ENCODE measurements around the gene ANKRA2. TPM values are rescaled to one million over a fixed set of nuclear protein-coding genes. Genes with fewer than 3 reads are reported as not detected.

The ANKRA2 gene
- 10 to 100 TPM; 21.1 to 39.9 TPM for total RNA-seq

GRCh38 chr5:73565139-73565968, at the start of gene ANKRA2, which contains the start of gene UTP15:
Gene ANKRA2, minus strand, starts transcription at chr5:73565639. Its CDS starts 2,758 bp downstream, at chr5:73562881.
Gene UTP15, plus strand, starts transcription at chr5:73565743. Its CDS starts 1,602 bp downstream, at chr5:73567345.
- DNase-seq (ENCODE audit: low spot score in 2 of 2) (peak; percentile 97), ATAC-seq (peak; percentile 96 to 97)
- Mint-ChIP-seq H3K9me3 (no peaks in the 10 kb centered on the region), H3K36me3 (peaks cover 19 to 25% of the 10 kb centered on the region in 2 donors), H3K27ac (peak within 1 kb of the TSS; percentile 93 to 99)

- DNase-seq (ENCODE audit: low spot score in 2 of 2) = no peak
- H3K27ac Mint-ChIP-seq = no peak overlapping the region
- no peak for ATAC-seq
- no peaks in the 10 kb centered on the region for H3K36me3 Mint-ChIP-seq
- H3K9me3 Mint-ChIP-seq = no peaks in the 10 kb centered on the region
Measured at GRCh38 chr5:73615085-73615484, 49.6 kb upstream of the ANKRA2 start.

GRCh38 chr5:73612799-73613198, 47.4 kb upstream of the ANKRA2 start:
- no peak for ATAC-seq
- DNase-seq (ENCODE audit: low spot score in 2 of 2) = no peak
- H3K36me3 Mint-ChIP-seq = no peaks in the 10 kb centered on the region
- no peaks in the 10 kb centered on the region for H3K9me3 Mint-ChIP-seq
- no peak overlapping the region for H3K27ac Mint-ChIP-seq

- DNase-seq (ENCODE audit: low spot score in 2 of 2) (no peak), ATAC-seq (no peak)
- no peak overlapping the region for H3K27ac Mint-ChIP-seq
- H3K9me3 Mint-ChIP-seq = no peaks in the 10 kb centered on the region
- H3K36me3 Mint-ChIP-seq = no peaks in the 10 kb centered on the region
Measured at GRCh38 chr5:73607228-73607627, 41.8 kb upstream of the ANKRA2 start.

- Mint-ChIP-seq H3K27ac (no peak overlapping the region), H3K36me3 (peaks cover 0 to 5% of the 10 kb centered on the region in 2 donors), H3K9me3 (peaks cover 4 to 5% of the 10 kb centered on the region in 2 donors)
- ATAC-seq (no peak), DNase-seq (ENCODE audit: low spot score in 2 of 2) (no peak)
Measured at GRCh38 chr5:73606206-73606753, 40.8 kb upstream of the ANKRA2 start.

- Mint-ChIP-seq H3K9me3 (peaks cover 4 to 5% of the 10 kb centered on the region in 2 donors), H3K36me3 (peaks cover 0 to 5% of the 10 kb centered on the region in 2 donors), H3K27ac (no peak overlapping the region)
- DNase-seq (ENCODE audit: low spot score in 2 of 2) (no peak), ATAC-seq (no peak)
Measured at GRCh38 chr5:73605223-73606087, 40.0 kb upstream of the ANKRA2 start.

- H3K9me3 Mint-ChIP-seq = peaks cover 4 to 5% of the 10 kb centered on the region in 2 donors
- ATAC-seq (no peak), DNase-seq (ENCODE audit: low spot score in 2 of 2) (no peak)
- H3K36me3 Mint-ChIP-seq = peaks cover 0 to 5% of the 10 kb centered on the region in 2 donors
- H3K27ac Mint-ChIP-seq = no peak overlapping the region
Measured at GRCh38 chr5:73603998-73604397, 38.6 kb upstream of the ANKRA2 start.

GRCh38 chr5:73599380-73599779, 33.9 kb upstream of the ANKRA2 start:
- peaks cover 4 to 5% of the 10 kb centered on the region in 2 donors for H3K9me3 Mint-ChIP-seq
- peaks cover 0 to 5% of the 10 kb centered on the region in 2 donors for H3K36me3 Mint-ChIP-seq
- H3K27ac Mint-ChIP-seq = no peak overlapping the region
- DNase-seq (ENCODE audit: low spot score in 2 of 2) (no peak), ATAC-seq (no peak)

GRCh38 chr5:73596705-73597328, 31.4 kb upstream of the ANKRA2 start:
- no peak overlapping the region for H3K27ac Mint-ChIP-seq
- DNase-seq (ENCODE audit: low spot score in 2 of 2) (peak in 1 of 2 donors; percentile 11), ATAC-seq (peak in 1 of 2 donors; percentile 35)
- H3K36me3 Mint-ChIP-seq = peaks cover 0 to 3% of the 10 kb centered on the region in 2 donors
- H3K9me3 Mint-ChIP-seq = peaks cover 3% of the 10 kb centered on the region in 2 donors

GRCh38 chr5:73592551-73592950, 27.1 kb upstream of the ANKRA2 start:
- H3K36me3 Mint-ChIP-seq = no peaks in the 10 kb centered on the region
- no peaks in the 10 kb centered on the region for H3K9me3 Mint-ChIP-seq
- DNase-seq (ENCODE audit: low spot score in 2 of 2) (no peak), ATAC-seq (no peak)
- H3K27ac Mint-ChIP-seq = no peak overlapping the region

GRCh38 chr5:73591698-73592501, 26.5 kb upstream of the ANKRA2 start:
- ATAC-seq (no peak), DNase-seq (ENCODE audit: low spot score in 2 of 2) (no peak)
- Mint-ChIP-seq H3K27ac (no peak overlapping the region), H3K36me3 (no peaks in the 10 kb centered on the region), H3K9me3 (no peaks in the 10 kb centered on the region)

- Mint-ChIP-seq H3K9me3 (no peaks in the 10 kb centered on the region), H3K27ac (no peak overlapping the region), H3K36me3 (no peaks in the 10 kb centered on the region)
- ATAC-seq (peak; percentile 55 to 74), DNase-seq (ENCODE audit: low spot score in 2 of 2) (peak in 1 of 2 donors; percentile 56)
Measured at GRCh38 chr5:73591102-73591695, 25.8 kb upstream of the ANKRA2 start.

- ATAC-seq = no peak
- H3K36me3 Mint-ChIP-seq = no peaks in the 10 kb centered on the region
- H3K27ac Mint-ChIP-seq = no peak overlapping the region
- DNase-seq (ENCODE audit: low spot score in 2 of 2) = no peak
- no peaks in the 10 kb centered on the region for H3K9me3 Mint-ChIP-seq
Measured at GRCh38 chr5:73587923-73588322, 22.5 kb upstream of the ANKRA2 start.

- H3K36me3 Mint-ChIP-seq = peaks cover 5 to 11% of the 10 kb centered on the region in 2 donors
- ATAC-seq = no peak
Measured at GRCh38 chr5:73582285-73583145, 17.1 kb upstream of the ANKRA2 start.

More at GRCh38 chr5:73582285-73583145, 17.1 kb upstream of the ANKRA2 start:
- no peak for DNase-seq (ENCODE audit: low spot score in 2 of 2)
- Mint-ChIP-seq H3K27ac (no peak overlapping the region), H3K9me3 (no peaks in the 10 kb centered on the region)
